ENCODE results near the gene SOS1.
"Not testable (repeated sequence)": the region's sequence is repeated elsewhere in the genome, so short reads cannot be mapped to it uniquely, and the experiment has no call there.

The SOS1 gene

GRCh38 chr2:39120771-39121522 is at the start of gene SOS1:
Gene SOS1 (minus strand): TSS chr2:39121051. CDS start chr2:39120422, 629 bp downstream.
- DNase-seq (ENCODE audit: low read depth in 3 of 3), result peak; percentile 85 to 93 (median 89)

- DNase-seq (ENCODE audit: low read depth in 3 of 3), result no peak
These were observed 43.2 kb upstream of the SOS1 start for GRCh38 chr2:39164089-39164488.

- no peak for DNase-seq (ENCODE audit: low read depth in 3 of 3)
These were observed 40.1 kb upstream of the SOS1 start for GRCh38 chr2:39160982-39161381.

GRCh38 chr2:39159283-39159682 is 38.4 kb upstream of the SOS1 start:
- DNase-seq (ENCODE audit: low read depth in 3 of 3), result no peak

GRCh38 chr2:39158351-39158750 is 37.5 kb upstream of the SOS1 start:
- DNase-seq (ENCODE audit: low read depth in 3 of 3), result no peak

- no peak for DNase-seq (ENCODE audit: low read depth in 3 of 3)
These were observed 36.0 kb upstream of the SOS1 start for GRCh38 chr2:39156846-39157245.

GRCh38 chr2:39156107-39156506 is 35.3 kb upstream of the SOS1 start:
- DNase-seq (ENCODE audit: low read depth in 3 of 3), result no peak

GRCh38 chr2:39155573-39155972 is 34.7 kb upstream of the SOS1 start:
- not testable (repeated sequence) for DNase-seq (ENCODE audit: low read depth in 3 of 3)

GRCh38 chr2:39154944-39155343 is 34.1 kb upstream of the SOS1 start:
- DNase-seq (ENCODE audit: low read depth in 3 of 3), result no peak

- no peak for DNase-seq (ENCODE audit: low read depth in 3 of 3)
These were observed 32.5 kb upstream of the SOS1 start for GRCh38 chr2:39153312-39153711.

GRCh38 chr2:39152504-39152903 is 31.7 kb upstream of the SOS1 start:
- DNase-seq (ENCODE audit: low read depth in 3 of 3), result no peak

GRCh38 chr2:39150890-39151497 is 30.1 kb upstream of the SOS1 start:
- no peak for DNase-seq (ENCODE audit: low read depth in 3 of 3)

- DNase-seq (ENCODE audit: low read depth in 3 of 3), result no peak
These were observed 29.3 kb upstream of the SOS1 start for GRCh38 chr2:39150102-39150562.

- DNase-seq (ENCODE audit: low read depth in 3 of 3), result no peak
These were observed 25.8 kb upstream of the SOS1 start for GRCh38 chr2:39146630-39147029.

- no peak for DNase-seq (ENCODE audit: low read depth in 3 of 3)
These were observed 25.1 kb upstream of the SOS1 start for GRCh38 chr2:39145906-39146421.

- no peak for DNase-seq (ENCODE audit: low read depth in 3 of 3)
These were observed 23.6 kb upstream of the SOS1 start for GRCh38 chr2:39144416-39144815.

GRCh38 chr2:39142904-39143605 is 22.2 kb upstream of the SOS1 start:
- DNase-seq (ENCODE audit: low read depth in 3 of 3), result no peak

- DNase-seq (ENCODE audit: low read depth in 3 of 3), result no peak
These were observed 20.8 kb upstream of the SOS1 start for GRCh38 chr2:39141334-39142271.

GRCh38 chr2:39140948-39141333 is 20.1 kb upstream of the SOS1 start:
- DNase-seq (ENCODE audit: low read depth in 3 of 3), result not testable (repeated sequence)

- no peak for DNase-seq (ENCODE audit: low read depth in 3 of 3)
These were observed 19.5 kb upstream of the SOS1 start for GRCh38 chr2:39140322-39140847.

All from stimulated activated CD4-positive, alpha-beta T cell treated with anti-CD3 and anti-CD28 coated beads, TNF-alpha, amount 100 ng/mL, for 24 hours (primary cell).